MM.1S (cell line): Measurements from ENCODE around the gene ULK4.

Experiments used
- DNase-seq: peaks from one replicate; pipeline ENCODE4 v3.0.0-alpha.2; 2015
- H2AFZ ChIP-seq: fragments of 300-600 bp; sonication (generic); 2 replicates; pipeline ENCODE4 v1.6.0; 2016; ENCODE audit warnings: antibody characterized with exemption, low read length
- H3F3A ChIP-seq: fragments of 300-600 bp; sonication (generic); 2 replicates; pipeline ENCODE4 v1.6.1; 2016; ENCODE audit warnings: mild to moderate bottlenecking, antibody characterized with exemption, low read length, moderate library complexity, mixed read lengths; ENCODE audit not compliant: insufficient read depth
- H3K27ac ChIP-seq: fragments of 300-600 bp; sonication (generic); 2 replicates; pipeline ENCODE4 v1.5.1; 2016; ENCODE audit warnings: mild to moderate bottlenecking, low read length
- H3K27me3 ChIP-seq: fragments of 300-600 bp; sonication (generic); replicated peaks from 2 replicates; pipeline ENCODE4 v1.6.0; 2016; ENCODE audit warnings: low read length; ENCODE audit not compliant: insufficient read depth
- H3K36me3 ChIP-seq: fragments of 300-600 bp; sonication (generic); replicated peaks from 2 replicates; pipeline ENCODE4 v1.6.1; 2016; ENCODE audit warnings: mild to moderate bottlenecking, low read length, mixed read lengths; ENCODE audit not compliant: insufficient read depth
- H3K4me1 ChIP-seq: fragments of 300-600 bp; sonication (generic); 2 replicates; pipeline ENCODE4 v1.6.1; 2016; ENCODE audit warnings: low read length, mixed read lengths
- H3K4me2 ChIP-seq: fragments of 300-600 bp; sonication (generic); 2 replicates; pipeline ENCODE4 v1.6.0; 2016; ENCODE audit warnings: low read depth, low read length
- H3K4me3 ChIP-seq: fragments of 300-600 bp; sonication (generic); 2 replicates; pipeline ENCODE4 v1.5.1; 2016; ENCODE audit warnings: low read length, mixed read lengths
- H3K79me2 ChIP-seq: fragments of 300-600 bp; sonication (generic); 2 replicates; pipeline ENCODE4 v1.6.1; 2016; ENCODE audit warnings: mixed run types, low read length, mixed read lengths
- H3K9ac ChIP-seq: fragments of 300-600 bp; sonication (generic); 2 replicates; pipeline ENCODE4 v1.6.1; 2016; ENCODE audit warnings: low read length, mixed read lengths
- H3K9me2 ChIP-seq: fragments of 300-600 bp; sonication (generic); replicated peaks from 2 replicates; pipeline ENCODE4 v1.6.1; 2016; ENCODE audit warnings: mild to moderate bottlenecking, low read length, mixed read lengths; ENCODE audit not compliant: insufficient read depth
- H3K9me3 ChIP-seq: fragments of 300-600 bp; sonication (generic); replicated peaks from 2 replicates; pipeline ENCODE4 v1.6.1; 2016; ENCODE audit warnings: mild to moderate bottlenecking, low read length, mixed read lengths; ENCODE audit not compliant: insufficient read depth
- H4K20me1 ChIP-seq: fragments of 300-600 bp; sonication (generic); 2 replicates; pipeline ENCODE4 v1.6.1; 2016; ENCODE audit warnings: mild to moderate bottlenecking, low read length, moderate library complexity, mixed read lengths; ENCODE audit not compliant: insufficient read depth
- EZH2 ChIP-seq: fragments of 300-600 bp; sonication (generic); optimal IDR thresholded peaks from 2 replicates; pipeline ENCODE3; 2017; ENCODE audit warnings: low read depth, mild to moderate bottlenecking, antibody characterized with exemption, low read length, mixed read lengths
- EZH2phosphoT487 ChIP-seq: fragments of 300-600 bp; sonication (generic); IDR thresholded peaks from 2 replicates; pipeline ENCODE4 v1.6.1; 2018; ENCODE audit warnings: antibody characterized with exemption, low read length
- TF ChIP-seq, protein P1 (sequence below): fragments of 300-600 bp; sonication (generic); IDR thresholded peaks from 2 replicates; pipeline ENCODE4 v1.5.1; 2016; ENCODE audit warnings: antibody characterized with exemption, low read length, mixed read lengths

Gene ULK4

GRCh38 chr3:41629986-41630385 is 331.9 kb downstream of the ULK4 start:
- Histone ChIP-seq H2AFZ (no peak overlapping the region), H3K27ac (no peak overlapping the region), H3F3A (no peaks in the 10 kb centered on the region), H3K4me2 (no peak overlapping the region), H3K9me3 (no peaks in the 10 kb centered on the region), H3K4me1 (no peaks in the 10 kb centered on the region), H3K9ac (no peak overlapping the region), H3K79me2 (no peaks in the 10 kb centered on the region), H3K27me3 (no peaks in the 10 kb centered on the region), H3K36me3 (no peaks in the 10 kb centered on the region), H3K4me3 (no peak overlapping the region), H3K9me2 (no peaks in the 10 kb centered on the region), H4K20me1 (no peaks in the 10 kb centered on the region)
- DNase-seq: no peak
- no peak for TF ChIP-seq EZH2phosphoT487
- no peak for TF ChIP-seq EZH2
- TF ChIP-seq, protein P1, sequence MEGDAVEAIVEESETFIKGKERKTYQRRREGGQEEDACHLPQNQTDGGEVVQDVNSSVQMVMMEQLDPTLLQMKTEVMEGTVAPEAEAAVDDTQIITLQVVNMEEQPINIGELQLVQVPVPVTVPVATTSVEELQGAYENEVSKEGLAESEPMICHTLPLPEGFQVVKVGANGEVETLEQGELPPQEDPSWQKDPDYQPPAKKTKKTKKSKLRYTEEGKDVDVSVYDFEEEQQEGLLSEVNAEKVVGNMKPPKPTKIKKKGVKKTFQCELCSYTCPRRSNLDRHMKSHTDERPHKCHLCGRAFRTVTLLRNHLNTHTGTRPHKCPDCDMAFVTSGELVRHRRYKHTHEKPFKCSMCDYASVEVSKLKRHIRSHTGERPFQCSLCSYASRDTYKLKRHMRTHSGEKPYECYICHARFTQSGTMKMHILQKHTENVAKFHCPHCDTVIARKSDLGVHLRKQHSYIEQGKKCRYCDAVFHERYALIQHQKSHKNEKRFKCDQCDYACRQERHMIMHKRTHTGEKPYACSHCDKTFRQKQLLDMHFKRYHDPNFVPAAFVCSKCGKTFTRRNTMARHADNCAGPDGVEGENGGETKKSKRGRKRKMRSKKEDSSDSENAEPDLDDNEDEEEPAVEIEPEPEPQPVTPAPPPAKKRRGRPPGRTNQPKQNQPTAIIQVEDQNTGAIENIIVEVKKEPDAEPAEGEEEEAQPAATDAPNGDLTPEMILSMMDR: no peak

GRCh38 chr3:41629072-41629471 is 332.8 kb downstream of the ULK4 start:
- Histone ChIP-seq H3F3A (no peaks in the 10 kb centered on the region), H3K9me2 (no peaks in the 10 kb centered on the region), H3K4me2 (no peak overlapping the region), H3K27ac (no peak overlapping the region), H3K79me2 (no peaks in the 10 kb centered on the region), H4K20me1 (no peaks in the 10 kb centered on the region), H3K9me3 (no peaks in the 10 kb centered on the region), H2AFZ (no peak overlapping the region), H3K4me1 (no peaks in the 10 kb centered on the region), H3K4me3 (no peak overlapping the region), H3K27me3 (no peaks in the 10 kb centered on the region), H3K9ac (no peak overlapping the region), H3K36me3 (no peaks in the 10 kb centered on the region)
- DNase-seq: no peak
- TF ChIP-seq EZH2phosphoT487 (no peak), EZH2 (no peak)
- TF ChIP-seq, protein P1: no peak

DNA sequence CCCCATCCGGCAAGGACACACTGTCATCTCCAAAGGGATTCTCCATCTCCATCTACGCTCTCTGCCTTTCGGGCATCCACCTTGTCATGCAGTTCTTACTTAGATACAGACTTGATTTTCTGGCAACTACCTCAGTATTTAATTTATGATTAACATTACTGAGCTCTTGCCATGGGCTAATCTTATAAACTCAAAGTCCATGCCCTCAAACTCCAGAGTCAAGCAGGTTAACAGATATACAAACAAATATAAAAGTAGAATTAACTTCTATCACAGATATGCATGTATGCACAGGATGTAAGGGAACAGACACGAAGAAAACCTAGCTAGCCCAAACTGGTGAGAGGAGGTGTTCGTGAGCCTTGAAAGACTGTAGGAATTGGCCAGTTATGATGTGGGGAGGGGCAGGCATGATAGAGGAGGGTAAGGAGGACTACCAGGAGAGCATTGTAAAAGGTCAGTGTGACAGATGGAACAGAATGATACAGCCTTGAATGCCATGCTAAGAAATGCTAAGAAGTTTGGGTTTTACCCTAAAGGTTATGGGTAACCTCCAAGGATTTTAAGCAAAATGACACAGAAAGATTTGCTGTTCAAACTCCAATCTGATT is 334.3 kb downstream of the ULK4 start:
- no peaks in the 10 kb centered on the region for H3K9me3 ChIP-seq
- no peak overlapping the region for H3K9ac ChIP-seq
- no peak overlapping the region for H3K4me3 ChIP-seq
- TF ChIP-seq EZH2phosphoT487: no peak
- no peak for TF ChIP-seq EZH2
- no peaks in the 10 kb centered on the region for H3K79me2 ChIP-seq
- H3K4me1 ChIP-seq: no peaks in the 10 kb centered on the region
- no peaks in the 10 kb centered on the region for H3K27me3 ChIP-seq
- H4K20me1 ChIP-seq: no peaks in the 10 kb centered on the region
- no peaks in the 10 kb centered on the region for H3K9me2 ChIP-seq
- no peak overlapping the region for H2AFZ ChIP-seq
- no peak overlapping the region for H3K27ac ChIP-seq
- no peak for DNase-seq
- no peaks in the 10 kb centered on the region for H3K36me3 ChIP-seq
- no peak overlapping the region for H3K4me2 ChIP-seq
- no peaks in the 10 kb centered on the region for H3F3A ChIP-seq

- H3K9me2 ChIP-seq: no peaks in the 10 kb centered on the region
- no peaks in the 10 kb centered on the region for H3K36me3 ChIP-seq
- H2AFZ ChIP-seq: no peak overlapping the region
- no peaks in the 10 kb centered on the region for H3K4me1 ChIP-seq
- no peak overlapping the region for H3K4me2 ChIP-seq
- H3K27ac ChIP-seq: no peak overlapping the region
- no peaks in the 10 kb centered on the region for H3K79me2 ChIP-seq
- H3K9me3 ChIP-seq: no peaks in the 10 kb centered on the region
- TF ChIP-seq EZH2 (no peak), EZH2phosphoT487 (no peak)
- TF ChIP-seq, protein P1: no peak
- no peaks in the 10 kb centered on the region for H4K20me1 ChIP-seq
- H3K9ac ChIP-seq: no peak overlapping the region
- no peak overlapping the region for H3K4me3 ChIP-seq
- DNase-seq: no peak
- H3F3A ChIP-seq: no peaks in the 10 kb centered on the region
- H3K27me3 ChIP-seq: no peaks in the 10 kb centered on the region
Measured at GRCh38 chr3:41612853-41613252, 349.1 kb downstream of the ULK4 start.
